Right lobe of liver (tissue), 6 donors: ENCODE results near the gene SUPT20HL1. TPM values are rescaled to one million over a fixed set of nuclear protein-coding genes. Genes with fewer than 3 reads are reported as not detected.

Source experiments
- ATAC-seq, 4 donors: fragments of 200-7000 bp; cut with Tn5 transposase; one replicate each; pipeline ENCODE4 v1.9.1; 2020; ENCODE audit warnings: mild to moderate bottlenecking in 4 of 4, moderate library complexity in 4 of 4
- DNase-seq, 3 donors: peaks; one replicate each; pipeline ENCODE4 v3.0.0-alpha.2; 2020
- H3K27ac ChIP-seq, 3 donors: fragments of 200-600 bp; one replicate each; pipeline ENCODE4 v1.8.0; 2022
- H3K27me3 ChIP-seq, 2 donors: fragments of 200-600 bp; one replicate each; pipeline ENCODE4 v1.8.0; 2022
- H3K36me3 ChIP-seq, 4 donors: fragments of 200-600 bp; sonication (generic) in 1 of 4; one replicate each; pipeline versions ENCODE4 v1.5.1 to v1.8.0; 2017 to 2022; ENCODE audit warnings: control low read depth in 1 of 4
- H3K4me1 ChIP-seq, 4 donors: fragments of 200-600 bp; sonication (generic) in 1 of 4; one replicate each; pipeline versions ENCODE4 v1.5.1 to v1.8.0; 2017 to 2022; ENCODE audit warnings: control low read depth in 1 of 4
- H3K4me3 ChIP-seq, 3 donors: fragments of 200-600 bp; one replicate each; pipeline ENCODE4 v1.8.0; 2022
- H3K9me3 ChIP-seq, 4 donors: fragments of 200-600 bp; sonication (generic) in 1 of 4; one replicate each; pipeline versions ENCODE4 v1.5.1 to v1.8.0; 2017 to 2022; ENCODE audit warnings: control low read depth in 1 of 4
- POLR2A ChIP-seq: fragments of 450-650 bp; IDR thresholded peaks from one replicate; pipeline ENCODE4 v1.6.1; 2017; ENCODE audit warnings: antibody characterized with exemption, mild to moderate bottlenecking
- WGBS: methylation state at CpG from one replicate; pipeline ENCODE4 v1.1.6; 2018; ENCODE audit warnings: low coverage, low lambda C conversion rate; ENCODE audit not compliant: insufficient coverage; ENCODE audit errors: missing lambda C conversion rate; 5-methylcytosine and 5-hydroxymethylcytosine counted together
- intact Hi-C, 2 donors: fragments of 100-400 bp; cut with DNase I; formaldehyde crosslinking; loops; one replicate each; pipeline versions ENCODE4 v1.11.2 to v1.14.1; 2022
- total RNA-seq, 6 experiments: library from RNA; depleted of rRNA in 2 of 6; stranded (reverse); fragments of >200 nt in 2 of 6; fragmentation: NEBNext Ultra II Directional in 3 of 6; extraction: Animal tissue kit (Norgen Biotek cat#: 25700) in 3 of 6; gene quantifications; one replicate each; pipeline versions ENCODE4 v1.1.0 to v1.2.4, GENCODE V29; 2016 to 2023
- TF ChIP-seq, protein P1 (sequence below), 4 donors: fragments of 200-600 bp in 3 of 4; fragments of 450-650 bp in 1 of 4; IDR thresholded peaks; one replicate each; pipeline versions ENCODE4 v1.5.1 to v1.8.0; 2016 to 2022; ENCODE audit warnings: antibody characterized with exemption in 4 of 4, mild to moderate bottlenecking in 2 of 4
- donor health status: DM: no; HTN: yes; CAD: no.
- donor health status: DM: no; HTN: no; CAD: no.
- donor health status: DM: no; HTN: no; CAD: no.
- donor health status: DM: no; HTN: yes; CAD: no.
- donor health status: DM: no; HTN: yes; CAD: no.

Gene SUPT20HL1
- total RNA-seq, 6 experiments from 2014 or later: not detected

GRCh38 chrX:24317567-24317966 lies 42.9 kb upstream of the SUPT20HL1 start:
- intact Hi-C loops: no loop called here
- ATAC-seq: no peak
- H3K27me3 ChIP-seq: no peaks in the 10 kb centered on the region
- H3K36me3 ChIP-seq: no peaks in the 10 kb centered on the region
- no peaks in the 10 kb centered on the region for H3K9me3 ChIP-seq
- H3K4me1 ChIP-seq: no peaks in the 10 kb centered on the region
- H3K4me3 ChIP-seq: no peak overlapping the region
- no peak for DNase-seq
- 0% methylated on average over 1 of the region's 1 CpG for WGBS
- no peak for TF ChIP-seq POLR2A
- TF ChIP-seq, protein P1, sequence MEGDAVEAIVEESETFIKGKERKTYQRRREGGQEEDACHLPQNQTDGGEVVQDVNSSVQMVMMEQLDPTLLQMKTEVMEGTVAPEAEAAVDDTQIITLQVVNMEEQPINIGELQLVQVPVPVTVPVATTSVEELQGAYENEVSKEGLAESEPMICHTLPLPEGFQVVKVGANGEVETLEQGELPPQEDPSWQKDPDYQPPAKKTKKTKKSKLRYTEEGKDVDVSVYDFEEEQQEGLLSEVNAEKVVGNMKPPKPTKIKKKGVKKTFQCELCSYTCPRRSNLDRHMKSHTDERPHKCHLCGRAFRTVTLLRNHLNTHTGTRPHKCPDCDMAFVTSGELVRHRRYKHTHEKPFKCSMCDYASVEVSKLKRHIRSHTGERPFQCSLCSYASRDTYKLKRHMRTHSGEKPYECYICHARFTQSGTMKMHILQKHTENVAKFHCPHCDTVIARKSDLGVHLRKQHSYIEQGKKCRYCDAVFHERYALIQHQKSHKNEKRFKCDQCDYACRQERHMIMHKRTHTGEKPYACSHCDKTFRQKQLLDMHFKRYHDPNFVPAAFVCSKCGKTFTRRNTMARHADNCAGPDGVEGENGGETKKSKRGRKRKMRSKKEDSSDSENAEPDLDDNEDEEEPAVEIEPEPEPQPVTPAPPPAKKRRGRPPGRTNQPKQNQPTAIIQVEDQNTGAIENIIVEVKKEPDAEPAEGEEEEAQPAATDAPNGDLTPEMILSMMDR (IDR thresholded peaks at IDR 0.05): no peak
- H3K27ac ChIP-seq: no peak overlapping the region

DNA sequence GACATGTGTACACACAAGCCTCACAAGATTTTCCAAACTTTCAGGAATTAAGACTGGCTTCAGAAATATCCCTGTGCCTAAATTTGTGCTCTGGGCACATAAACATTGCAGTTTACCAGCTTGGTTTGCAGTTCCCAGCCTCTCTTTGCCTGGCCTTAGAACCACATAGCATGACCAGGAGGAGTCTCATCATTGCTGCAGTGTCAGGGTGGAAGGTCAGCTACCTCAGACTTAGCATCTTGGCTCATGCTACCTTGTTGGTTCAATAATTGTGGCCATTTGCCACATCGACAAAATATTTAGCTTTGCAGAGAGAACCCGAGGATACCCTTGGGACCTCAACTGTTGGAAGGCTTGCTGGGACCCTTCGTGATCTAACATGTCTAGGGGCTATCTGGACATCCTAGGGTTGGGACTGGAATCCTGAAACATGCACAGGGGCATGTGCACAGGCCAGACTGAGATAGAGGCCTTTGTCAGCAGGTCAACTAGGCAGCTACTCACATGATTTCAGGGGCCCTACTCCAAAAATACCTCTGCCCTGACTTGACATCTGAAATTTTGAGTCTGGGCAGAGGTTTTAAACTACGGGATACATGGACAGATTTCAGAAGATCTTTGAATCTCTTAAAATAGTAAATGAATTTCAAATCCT lies 38.6 kb upstream of the SUPT20HL1 start:
- no peak overlapping the region for H3K4me3 ChIP-seq
- WGBS: 27% methylated on average over 3 of the region's 4 CpGs
- no peaks in the 10 kb centered on the region for H3K36me3 ChIP-seq
- H3K9me3 ChIP-seq: no peaks in the 10 kb centered on the region
- H3K4me1 ChIP-seq: no peaks in the 10 kb centered on the region
- TF ChIP-seq, protein P1 (IDR thresholded peaks at IDR 0.05): no peak
- TF ChIP-seq POLR2A: no peak
- peak; percentile 24 to 70 (median 38) for ATAC-seq
- no peak overlapping the region for H3K27ac ChIP-seq
- no peaks in the 10 kb centered on the region for H3K27me3 ChIP-seq
- intact Hi-C loops: no loop called here
- no peak for DNase-seq

DNA sequence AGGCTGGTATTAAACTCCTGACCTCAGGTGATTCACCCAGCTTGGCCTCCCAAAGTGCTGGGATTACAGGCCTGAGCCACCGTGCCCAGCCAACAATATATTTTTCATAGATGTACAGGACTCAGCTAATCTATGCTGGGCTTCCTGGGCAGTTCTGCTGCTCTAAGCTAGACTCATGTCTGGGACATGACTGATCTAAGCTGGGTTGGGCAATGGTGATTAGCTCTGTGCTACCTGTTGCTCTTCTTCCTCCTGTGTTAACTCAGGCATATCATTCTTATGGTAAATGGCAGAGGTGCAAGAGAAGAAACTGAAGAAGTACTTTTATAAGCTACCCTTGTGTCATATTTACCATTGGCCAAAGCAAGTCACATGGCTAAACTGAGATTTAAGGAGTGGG lies 35.2 kb upstream of the SUPT20HL1 start:
- Histone ChIP-seq H3K9me3 (no peaks in the 10 kb centered on the region), H3K4me3 (no peak overlapping the region), H3K27ac (no peak overlapping the region), H3K36me3 (no peaks in the 10 kb centered on the region), H3K27me3 (no peaks in the 10 kb centered on the region), H3K4me1 (no peaks in the 10 kb centered on the region)
- no peak for ATAC-seq
- WGBS: no CpG with 5 or more reads among the region's 1 CpG
- TF ChIP-seq POLR2A: no peak
- TF ChIP-seq, protein P1 (IDR thresholded peaks at IDR 0.05): no peak
- no peak for DNase-seq
- intact Hi-C loops: no loop called here

DNA sequence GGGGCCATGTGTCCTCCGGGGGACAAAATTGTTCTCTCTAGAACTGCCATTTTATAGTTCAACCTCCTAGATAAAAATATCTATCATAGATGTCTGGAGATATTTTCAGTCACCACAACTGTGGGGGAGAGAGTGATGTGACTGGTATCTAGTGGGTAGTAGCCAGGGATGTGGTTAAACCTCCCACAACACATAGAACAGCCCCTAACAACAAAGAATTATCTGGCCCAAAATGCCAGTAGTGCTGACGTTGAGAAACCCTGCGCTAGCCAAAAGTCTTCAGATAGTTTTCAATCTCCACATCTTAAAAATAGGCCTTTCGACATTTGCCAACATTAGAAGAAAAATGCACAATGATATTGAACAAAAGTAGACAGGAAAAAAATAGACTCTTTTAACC lies 27.6 kb upstream of the SUPT20HL1 start:
- DNase-seq: no peak
- no peaks in the 10 kb centered on the region for H3K36me3 ChIP-seq
- no peaks in the 10 kb centered on the region for H3K4me1 ChIP-seq
- H3K9me3 ChIP-seq: no peaks in the 10 kb centered on the region
- no peak overlapping the region for H3K27ac ChIP-seq
- ATAC-seq: no peak
- TF ChIP-seq, protein P1 (IDR thresholded peaks at IDR 0.05): no peak
- no peak for TF ChIP-seq POLR2A
- intact Hi-C loops: no loop called here
- H3K4me3 ChIP-seq: no peak overlapping the region
- WGBS: 52% methylated on average over 4 of the region's 4 CpGs
- no peaks in the 10 kb centered on the region for H3K27me3 ChIP-seq
